BLaER1 (cell line): Measurements from ENCODE around the gene TRIM8.

Experiments
- H3K27ac ChIP-seq: shearing (Covaris generic); formaldehyde crosslinking; 2 replicates; pipeline ENCODE4 v1.8.1; 2022
- H3K27me3 ChIP-seq: shearing (Covaris generic); formaldehyde crosslinking; 2 replicates; pipeline ENCODE4 v1.8.1; 2022
- H3K36me3 ChIP-seq: shearing (Covaris generic); formaldehyde crosslinking; 2 replicates; pipeline ENCODE4 v1.8.1; 2022
- H3K4me1 ChIP-seq: shearing (Covaris generic); formaldehyde crosslinking; 2 replicates; pipeline ENCODE4 v1.8.1; 2022
- H3K4me2 ChIP-seq: shearing (Covaris generic); formaldehyde crosslinking; 2 replicates; pipeline ENCODE4 v1.8.1; 2022
- H3K4me3 ChIP-seq: shearing (Covaris generic); formaldehyde crosslinking; 2 replicates; pipeline ENCODE4 v1.8.1; 2022
- H3K9ac ChIP-seq: shearing (Covaris generic); formaldehyde crosslinking; 2 replicates; pipeline ENCODE4 v1.8.1; 2022
- H3K9me3 ChIP-seq: shearing (Covaris generic); formaldehyde crosslinking; 2 replicates; pipeline ENCODE4 v1.8.1; 2022
- H4K20me1 ChIP-seq: shearing (Covaris generic); formaldehyde crosslinking; 2 replicates; pipeline ENCODE4 v1.8.1; 2022
- Cebpa-rat ChIP-seq: shearing (Covaris generic); IDR thresholded peaks from 2 replicates; pipeline ENCODE4 v1.8.1; 2022

Gene TRIM8

GRCh38 chr10:102653060-102653459, 8.8 kb downstream of the TRIM8 start:
- H3K9me3 ChIP-seq, result no peaks in the 10 kb centered on the region
- H3K27me3 ChIP-seq, result no peaks in the 10 kb centered on the region
- TF ChIP-seq Cebpa-rat, result no peak
- peaks cover 78% of the 10 kb centered on the region for H3K36me3 ChIP-seq
- H3K9ac ChIP-seq, result no peak overlapping the region
- H3K4me3 ChIP-seq, result no peak overlapping the region
- H3K4me2 ChIP-seq, result peak overlapping the region; percentile 97
- H4K20me1 ChIP-seq, result peaks cover 100% of the 10 kb centered on the region
- H3K27ac ChIP-seq, result peak overlapping the region; percentile 49
- H3K4me1 ChIP-seq, result peaks cover 73% of the 10 kb centered on the region

- no peaks in the 10 kb centered on the region for H3K27me3 ChIP-seq
- no peak overlapping the region for H3K4me2 ChIP-seq
- no peak overlapping the region for H3K4me3 ChIP-seq
- no peak for TF ChIP-seq Cebpa-rat
- H3K4me1 ChIP-seq, result peaks cover 73% of the 10 kb centered on the region
- H3K9ac ChIP-seq, result no peak overlapping the region
- peaks cover 85% of the 10 kb centered on the region for H3K36me3 ChIP-seq
- peaks cover 100% of the 10 kb centered on the region for H4K20me1 ChIP-seq
- no peak overlapping the region for H3K27ac ChIP-seq
- no peaks in the 10 kb centered on the region for H3K9me3 ChIP-seq
These were observed 10.3 kb downstream of the TRIM8 start for GRCh38 chr10:102654566-102654965.

GRCh38 chr10:102654969-102655368, 10.7 kb downstream of the TRIM8 start:
- peaks cover 100% of the 10 kb centered on the region for H4K20me1 ChIP-seq

GRCh38 chr10:102656026-102656425, 11.7 kb downstream of the TRIM8 start:
- peaks cover 84% of the 10 kb centered on the region for H3K36me3 ChIP-seq
- no peak for TF ChIP-seq Cebpa-rat
- H3K4me1 ChIP-seq, result peaks cover 73% of the 10 kb centered on the region
- no peak overlapping the region for H3K4me3 ChIP-seq
- no peak overlapping the region for H3K4me2 ChIP-seq
- H4K20me1 ChIP-seq, result peaks cover 99% of the 10 kb centered on the region
- no peaks in the 10 kb centered on the region for H3K27me3 ChIP-seq
- H3K27ac ChIP-seq, result no peak overlapping the region
- no peaks in the 10 kb centered on the region for H3K9me3 ChIP-seq
- no peak overlapping the region for H3K9ac ChIP-seq

More at GRCh38 chr10:102654969-102655368, 10.7 kb downstream of the TRIM8 start:
- Histone ChIP-seq H3K9ac (no peak overlapping the region), H3K27me3 (no peaks in the 10 kb centered on the region), H3K4me3 (no peak overlapping the region), H3K36me3 (peaks cover 85% of the 10 kb centered on the region), H3K27ac (no peak overlapping the region), H3K4me2 (no peak overlapping the region), H3K9me3 (no peaks in the 10 kb centered on the region), H3K4me1 (peaks cover 73% of the 10 kb centered on the region)
- no peak for TF ChIP-seq Cebpa-rat

GRCh38 chr10:102656791-102657371, 12.6 kb downstream of the TRIM8 start:
- Histone ChIP-seq H3K27ac (no peak overlapping the region), H3K4me1 (peaks cover 73% of the 10 kb centered on the region), H3K9me3 (no peaks in the 10 kb centered on the region), H4K20me1 (peaks cover 91% of the 10 kb centered on the region), H3K36me3 (peaks cover 76% of the 10 kb centered on the region), H3K27me3 (no peaks in the 10 kb centered on the region), H3K9ac (no peak overlapping the region; the same call in 1 of the 2 replicates), H3K4me2 (peak overlapping the region; percentile 52; the same call in 1 of the 2 replicates), H3K4me3 (no peak overlapping the region)
- no peak for TF ChIP-seq Cebpa-rat

GRCh38 chr10:102657451-102657850, 13.2 kb downstream of the TRIM8 start:
- H3K9me3 ChIP-seq, result no peaks in the 10 kb centered on the region
- H3K27me3 ChIP-seq, result no peaks in the 10 kb centered on the region
- no peak overlapping the region for H3K27ac ChIP-seq
- H3K4me1 ChIP-seq, result peaks cover 73% of the 10 kb centered on the region
- no peak for TF ChIP-seq Cebpa-rat
- H3K4me2 ChIP-seq, result peak overlapping the region; percentile 52
- peaks cover 85% of the 10 kb centered on the region for H4K20me1 ChIP-seq
- no peak overlapping the region for H3K4me3 ChIP-seq
- no peak overlapping the region; the same call in 1 of the 2 replicates for H3K9ac ChIP-seq
- peaks cover 70% of the 10 kb centered on the region for H3K36me3 ChIP-seq

GRCh38 chr10:102657984-102658724, 13.9 kb downstream of the TRIM8 start:
- Histone ChIP-seq H3K27ac (peak overlapping the region; percentile 57), H3K9ac (no peak overlapping the region), H3K27me3 (no peaks in the 10 kb centered on the region), H3K4me1 (peaks cover 73% of the 10 kb centered on the region), H3K9me3 (no peaks in the 10 kb centered on the region), H3K4me3 (no peak overlapping the region), H3K36me3 (peaks cover 63% of the 10 kb centered on the region), H3K4me2 (peak overlapping the region; percentile 52), H4K20me1 (peaks cover 78% of the 10 kb centered on the region)
- TF ChIP-seq Cebpa-rat, result no peak

GRCh38 chr10:102658802-102659201, 14.5 kb downstream of the TRIM8 start:
- H3K4me1 ChIP-seq, result peaks cover 73% of the 10 kb centered on the region
- peaks cover 57% of the 10 kb centered on the region for H3K36me3 ChIP-seq
- peak overlapping the region; percentile 57 for H3K27ac ChIP-seq
- H4K20me1 ChIP-seq, result peaks cover 72% of the 10 kb centered on the region
- no peak overlapping the region for H3K9ac ChIP-seq
- H3K4me2 ChIP-seq, result peak overlapping the region; percentile 52
- H3K27me3 ChIP-seq, result no peaks in the 10 kb centered on the region
- no peak overlapping the region for H3K4me3 ChIP-seq
- no peak for TF ChIP-seq Cebpa-rat
- H3K9me3 ChIP-seq, result no peaks in the 10 kb centered on the region

- H3K4me1 ChIP-seq, result peaks cover 94% of the 10 kb centered on the region
- H3K36me3 ChIP-seq, result peaks cover 34% of the 10 kb centered on the region
- peak overlapping the region; percentile 30; the same call in 1 of the 2 replicates for H3K4me3 ChIP-seq
- peak overlapping the region; percentile 87 for H3K27ac ChIP-seq
- H3K4me2 ChIP-seq, result peak overlapping the region; percentile 90
- peaks cover 49% of the 10 kb centered on the region for H4K20me1 ChIP-seq
- peak overlapping the region; percentile 73 for H3K9ac ChIP-seq
- H3K27me3 ChIP-seq, result no peaks in the 10 kb centered on the region
- H3K9me3 ChIP-seq, result no peaks in the 10 kb centered on the region
- TF ChIP-seq Cebpa-rat, result no peak
These were observed 16.8 kb downstream of the TRIM8 start for GRCh38 chr10:102660888-102661657.

GRCh38 chr10:102661658-102662028, 17.4 kb downstream of the TRIM8 start:
- no peak for TF ChIP-seq Cebpa-rat
- Histone ChIP-seq H3K4me3 (peak overlapping the region; percentile 30; the same call in 1 of the 2 replicates), H3K9me3 (no peaks in the 10 kb centered on the region), H3K9ac (peak overlapping the region; percentile 57; the same call in 1 of the 2 replicates), H3K27me3 (no peaks in the 10 kb centered on the region), H3K36me3 (peaks cover 28% of the 10 kb centered on the region), H3K4me2 (peak overlapping the region; percentile 90), H3K4me1 (peaks cover 97% of the 10 kb centered on the region), H3K27ac (peak overlapping the region; percentile 87), H4K20me1 (peaks cover 43% of the 10 kb centered on the region)
